GM12878 (cell line): ENCODE data around the gene TCERG1L. TPM values are rescaled to one million over a fixed set of nuclear protein-coding genes. Genes with fewer than 3 reads are reported as not detected.

Experiments used
- ATAC-seq: fragments of 200-7000 bp; cut with Tn5 transposase; 3 replicates; pipeline ENCODE4 v1.9.1; 2020; ENCODE audit warnings: mild to moderate bottlenecking, moderate library complexity
- BruUV-seq: library from RNA; stranded (reverse); fragments of 400-500 nt; replicated peaks from 2 replicates; lab custom pipeline; 2021; lab: Mats Ljungman, UMichigan
- CTCF ChIA-PET: fragments of 300-600 bp; sonication (Branson Sonifier 250); formaldehyde crosslinking; extraction: SDS; loops from one replicate; lab custom pipeline; 2021; ENCODE audit warnings: inconsistent platforms; lab: Yijun Ruan, JAX
- POLR2A ChIA-PET: fragments of 350-600 bp; formaldehyde crosslinking; extraction: SDS; loops from one replicate; lab custom pipeline; 2021; ENCODE audit warnings: inconsistent platforms; lab: Charles Lee
- RAD21 ChIA-PET: fragments of 300-600 bp; sonication (Branson Sonifier 250); formaldehyde crosslinking; loops from one replicate; lab custom pipeline; 2023; ENCODE audit warnings: antibody characterized with exemption; ENCODE audit not compliant: unreplicated experiment; lab: Charles Lee
- SMC1A ChIA-PET: fragments of 300-600 bp; sonication (Branson Sonifier 250); formaldehyde crosslinking; loops from one replicate; lab custom pipeline; 2023; ENCODE audit not compliant: unreplicated experiment, uncharacterized antibody; lab: Charles Lee
- DNase-seq: peaks from one replicate; pipeline ENCODE4 v3.0.0-alpha.2; 2011; ENCODE audit warnings: low read depth, low spot score
- FAIRE-seq: peaks from 3 replicates; lab custom pipeline; 2011; peaks lifted over from hg19 to GRCh38; lab: Jason Lieb, UNC
- H2AFZ ChIP-seq: 2 replicates; pipeline ENCODE4 v1.6.0; 2011; ENCODE audit warnings: low read depth, low read length, control low read depth; ENCODE audit not compliant: control insufficient read depth
- H3K27ac ChIP-seq: 2 replicates; pipeline ENCODE4 v1.5.1; 2011; ENCODE audit warnings: control low read depth; ENCODE audit not compliant: control insufficient read depth, insufficient read depth
- H3K27me3 ChIP-seq, 2 experiments: replicated peaks in 1 of 2; 2 replicates each; pipeline versions ENCODE4 v1.6.0 to v1.6.1; 2011; ENCODE audit warnings: low read length in 1 of 2; ENCODE audit not compliant: control insufficient read depth in 2 of 2, insufficient read depth in 2 of 2
- H3K36me3 ChIP-seq, 2 experiments: 2 replicates each; pipeline ENCODE4 v1.5.1; 2011; ENCODE audit warnings: low read length in 1 of 2; ENCODE audit not compliant: control insufficient read depth in 2 of 2, insufficient read depth in 2 of 2
- H3K4me1 ChIP-seq: 2 replicates; pipeline ENCODE4 v1.6.1; 2011; ENCODE audit warnings: mild to moderate bottlenecking, low read length, moderate library complexity, mixed read lengths; ENCODE audit not compliant: control insufficient read depth, insufficient read depth
- H3K4me2 ChIP-seq: 2 replicates; pipeline ENCODE4 v1.6.0; 2011; ENCODE audit warnings: control low read depth; ENCODE audit not compliant: control insufficient read depth, insufficient read depth
- H3K4me3 ChIP-seq: fragments of 200-600 bp; sonication (generic); 2 replicates; pipeline ENCODE4 v1.5.1; 2016
- H3K79me2 ChIP-seq: 2 replicates; pipeline ENCODE4 v1.6.0; 2011; ENCODE audit warnings: low read length; ENCODE audit not compliant: control insufficient read depth, insufficient read depth
- H3K9ac ChIP-seq: 2 replicates; pipeline ENCODE4 v1.8.0; 2011; ENCODE audit warnings: low read length, control low read depth, mixed read lengths; ENCODE audit not compliant: control insufficient read depth, insufficient read depth
- H3K9me3 ChIP-seq: replicated peaks from 3 replicates; pipeline ENCODE4 v1.5.1; 2011; ENCODE audit warnings: mild to moderate bottlenecking, low read length; ENCODE audit not compliant: control insufficient read depth, insufficient read depth
- H4K20me1 ChIP-seq: 2 replicates; pipeline ENCODE4 v1.6.0; 2011; ENCODE audit not compliant: control insufficient read depth, insufficient read depth
- CBX5 ChIP-seq: sonication (generic); IDR thresholded peaks from 2 replicates; pipeline ENCODE4 v1.6.1; 2016; ENCODE audit warnings: low read depth, moderate library complexity, mild to moderate bottlenecking, inconsistent platforms
- FOXK2 ChIP-seq: fragments of 450-650 bp; IDR thresholded peaks from 2 replicates; pipeline ENCODE4 v1.6.1; 2017; ENCODE audit warnings: mild to moderate bottlenecking, moderate library complexity
- KDM1A ChIP-seq: fragments of 200-600 bp; sonication (generic); IDR thresholded peaks from 2 replicates; pipeline ENCODE4 v1.6.1; 2016; ENCODE audit warnings: borderline replicate concordance
- MEF2A ChIP-seq: IDR thresholded peaks from 2 replicates; pipeline ENCODE4 v1.6.1; 2011; ENCODE audit warnings: low read depth, mild to moderate bottlenecking, low read length, moderate library complexity; ENCODE audit not compliant: insufficient read depth
- POLR2A ChIP-seq: IDR thresholded peaks from 2 replicates; pipeline ENCODE4 v1.6.1; 2011; ENCODE audit warnings: low read depth, mild to moderate bottlenecking, low read length
- TARDBP ChIP-seq: IDR thresholded peaks from 2 replicates; pipeline ENCODE4 v1.6.1; 2016; ENCODE audit warnings: borderline replicate concordance
- whole genome bisulfite sequencing: methylation state at CpG from one replicate; pipeline ENCODE4 v1.1.6; 2016; ENCODE audit warnings: low lambda C conversion rate; ENCODE audit not compliant: insufficient replicate concordance, insufficient coverage; ENCODE audit errors: missing lambda C conversion rate; 5-methylcytosine and 5-hydroxymethylcytosine counted together
- in situ Hi-C: fragments of 300-500 bp; cut with MboI; formaldehyde crosslinking; loops from 9 replicates; pipeline ENCODE4 v1.14.3; 2018; ENCODE audit warnings: mixed read lengths
- intact Hi-C: fragments of 100-400 bp; cut with micrococcal nuclease; formaldehyde crosslinking; loops from one replicate; pipeline ENCODE4 v1.14.2; 2022; ENCODE audit not compliant: unreplicated experiment
- polyA plus RNA-seq, 11 experiments: library from polyadenylated mRNA; depleted of rRNA in 4 of 11; unstranded in 6 of 11; stranded (reverse) in 5 of 11; fragments of >200 nt; fragmentation: Nextera tagmentation in 4 of 11; fragmentation: Illumina TruSeq in 1 of 11; extraction: Ambion mirVana in 4 of 11; extraction: Trizol in 1 of 11; gene quantifications; 1 replicate in 1 of 11; 2 replicates in 10 of 11; pipeline versions ENCODE4 v1.2.1 to v1.2.3, GENCODE V29; 2011 to 2016; ENCODE audit warnings: inconsistent platforms in 2 of 11, missing spikeins in 2 of 11, low read depth in 1 of 11
- total RNA-seq, 4 experiments: library from RNA; depleted of rRNA in 3 of 4; stranded (reverse); fragments of >200 nt in 3 of 4; fragmentation: Illumina TruSeq in 1 of 4; extraction: Trizol in 1 of 4; gene quantifications; 2 replicates each; pipeline versions ENCODE4 v1.2.1 to v1.2.3, GENCODE V29; 2013 to 2021
- TF ChIP-seq, protein P1 (sequence below): fragments of 150-350 bp; IDR thresholded peaks from 2 replicates; pipeline ENCODE4 v1.6.1; 2016; ENCODE audit warnings: low read depth, low read length
- TF ChIP-seq, protein P2 (sequence below): fragments of 450-650 bp; IDR thresholded peaks from 2 replicates; pipeline ENCODE4 v1.6.1; 2016; ENCODE audit warnings: mild to moderate bottlenecking
- TF ChIP-seq, protein P3 (sequence below): fragments of 450-650 bp; IDR thresholded peaks from 2 replicates; pipeline ENCODE4 v1.6.1; 2017; ENCODE audit warnings: mild to moderate bottlenecking
- TF ChIP-seq, protein P4 (sequence below): fragments of 150-350 bp; IDR thresholded peaks from 2 replicates; pipeline ENCODE4 v1.6.1; 2014; ENCODE audit warnings: mild to moderate bottlenecking, low read depth, low read length
- TF ChIP-seq, protein P5 (sequence below): IDR thresholded peaks from 2 replicates; pipeline ENCODE4 v1.6.1; 2012; ENCODE audit warnings: low read depth, low read length, improper control_type of control experiment
- TF ChIP-seq, protein P6 (sequence below): fragments of 450-650 bp; IDR thresholded peaks from 2 replicates; pipeline ENCODE4 v1.6.1; 2014; ENCODE audit warnings: mild to moderate bottlenecking

TCERG1L gene
- total and polyA plus RNA-seq, 10 of the 15 experiments (the other 5 are each of a cell fraction or from before 2014, with no cell fraction given), result not detected

DNA sequence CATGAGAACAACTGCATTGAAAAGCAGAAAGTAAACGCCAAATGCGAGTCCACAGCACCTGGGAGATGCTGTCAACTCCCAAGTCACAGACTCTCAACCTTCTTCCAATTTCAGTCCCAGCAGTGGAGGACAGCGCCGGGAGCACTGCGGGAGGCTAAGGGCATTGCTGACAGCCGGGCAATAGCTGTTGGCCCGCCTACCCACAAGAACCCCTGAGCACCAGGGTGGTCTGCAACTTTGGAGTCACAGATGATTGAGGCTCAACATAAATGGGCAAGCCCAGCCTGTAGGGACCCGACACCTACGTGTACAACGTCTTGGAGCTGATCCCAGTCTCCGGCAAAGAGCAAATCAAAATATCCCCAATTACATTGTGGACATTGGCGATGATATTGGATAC lies 262.9 kb downstream of the TCERG1L start:
- Histone ChIP-seq H3K4me2 (no peak overlapping the region), H2AFZ (no peak overlapping the region), H3K9me3 (no peaks in the 10 kb centered on the region; the same call in 2 of the 3 replicates), H3K27ac (no peak overlapping the region), H3K9ac (no peak overlapping the region), H3K79me2 (no peaks in the 10 kb centered on the region), H3K36me3 (no peaks in the 10 kb centered on the region), H4K20me1 (no peaks in the 10 kb centered on the region), H3K4me3 (no peak overlapping the region), H3K27me3 (no peaks in the 10 kb centered on the region), H3K4me1 (no peaks in the 10 kb centered on the region)
- ChIA-PET POLR2A (no interaction called here), RAD21 (no interaction called here), CTCF (no interaction called here), SMC1A (no interaction called here)
- TF ChIP-seq, protein P1, sequence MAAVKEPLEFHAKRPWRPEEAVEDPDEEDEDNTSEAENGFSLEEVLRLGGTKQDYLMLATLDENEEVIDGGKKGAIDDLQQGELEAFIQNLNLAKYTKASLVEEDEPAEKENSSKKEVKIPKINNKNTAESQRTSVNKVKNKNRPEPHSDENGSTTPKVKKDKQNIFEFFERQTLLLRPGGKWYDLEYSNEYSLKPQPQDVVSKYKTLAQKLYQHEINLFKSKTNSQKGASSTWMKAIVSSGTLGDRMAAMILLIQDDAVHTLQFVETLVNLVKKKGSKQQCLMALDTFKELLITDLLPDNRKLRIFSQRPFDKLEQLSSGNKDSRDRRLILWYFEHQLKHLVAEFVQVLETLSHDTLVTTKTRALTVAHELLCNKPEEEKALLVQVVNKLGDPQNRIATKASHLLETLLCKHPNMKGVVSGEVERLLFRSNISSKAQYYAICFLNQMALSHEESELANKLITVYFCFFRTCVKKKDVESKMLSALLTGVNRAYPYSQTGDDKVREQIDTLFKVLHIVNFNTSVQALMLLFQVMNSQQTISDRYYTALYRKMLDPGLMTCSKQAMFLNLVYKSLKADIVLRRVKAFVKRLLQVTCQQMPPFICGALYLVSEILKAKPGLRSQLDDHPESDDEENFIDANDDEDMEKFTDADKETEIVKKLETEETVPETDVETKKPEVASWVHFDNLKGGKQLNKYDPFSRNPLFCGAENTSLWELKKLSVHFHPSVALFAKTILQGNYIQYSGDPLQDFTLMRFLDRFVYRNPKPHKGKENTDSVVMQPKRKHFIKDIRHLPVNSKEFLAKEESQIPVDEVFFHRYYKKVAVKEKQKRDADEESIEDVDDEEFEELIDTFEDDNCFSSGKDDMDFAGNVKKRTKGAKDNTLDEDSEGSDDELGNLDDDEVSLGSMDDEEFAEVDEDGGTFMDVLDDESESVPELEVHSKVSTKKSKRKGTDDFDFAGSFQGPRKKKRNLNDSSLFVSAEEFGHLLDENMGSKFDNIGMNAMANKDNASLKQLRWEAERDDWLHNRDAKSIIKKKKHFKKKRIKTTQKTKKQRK, result no peak
- no peak for TF ChIP-seq MEF2A
- no peak for TF ChIP-seq CBX5
- TF ChIP-seq, protein P2, sequence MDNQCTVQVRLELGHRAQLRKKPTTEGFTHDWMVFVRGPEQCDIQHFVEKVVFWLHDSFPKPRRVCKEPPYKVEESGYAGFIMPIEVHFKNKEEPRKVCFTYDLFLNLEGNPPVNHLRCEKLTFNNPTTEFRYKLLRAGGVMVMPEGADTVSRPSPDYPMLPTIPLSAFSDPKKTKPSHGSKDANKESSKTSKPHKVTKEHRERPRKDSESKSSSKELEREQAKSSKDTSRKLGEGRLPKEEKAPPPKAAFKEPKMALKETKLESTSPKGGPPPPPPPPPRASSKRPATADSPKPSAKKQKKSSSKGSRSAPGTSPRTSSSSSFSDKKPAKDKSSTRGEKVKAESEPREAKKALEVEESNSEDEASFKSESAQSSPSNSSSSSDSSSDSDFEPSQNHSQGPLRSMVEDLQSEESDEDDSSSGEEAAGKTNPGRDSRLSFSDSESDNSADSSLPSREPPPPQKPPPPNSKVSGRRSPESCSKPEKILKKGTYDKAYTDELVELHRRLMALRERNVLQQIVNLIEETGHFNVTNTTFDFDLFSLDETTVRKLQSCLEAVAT, result no peak
- TF ChIP-seq, protein P3, sequence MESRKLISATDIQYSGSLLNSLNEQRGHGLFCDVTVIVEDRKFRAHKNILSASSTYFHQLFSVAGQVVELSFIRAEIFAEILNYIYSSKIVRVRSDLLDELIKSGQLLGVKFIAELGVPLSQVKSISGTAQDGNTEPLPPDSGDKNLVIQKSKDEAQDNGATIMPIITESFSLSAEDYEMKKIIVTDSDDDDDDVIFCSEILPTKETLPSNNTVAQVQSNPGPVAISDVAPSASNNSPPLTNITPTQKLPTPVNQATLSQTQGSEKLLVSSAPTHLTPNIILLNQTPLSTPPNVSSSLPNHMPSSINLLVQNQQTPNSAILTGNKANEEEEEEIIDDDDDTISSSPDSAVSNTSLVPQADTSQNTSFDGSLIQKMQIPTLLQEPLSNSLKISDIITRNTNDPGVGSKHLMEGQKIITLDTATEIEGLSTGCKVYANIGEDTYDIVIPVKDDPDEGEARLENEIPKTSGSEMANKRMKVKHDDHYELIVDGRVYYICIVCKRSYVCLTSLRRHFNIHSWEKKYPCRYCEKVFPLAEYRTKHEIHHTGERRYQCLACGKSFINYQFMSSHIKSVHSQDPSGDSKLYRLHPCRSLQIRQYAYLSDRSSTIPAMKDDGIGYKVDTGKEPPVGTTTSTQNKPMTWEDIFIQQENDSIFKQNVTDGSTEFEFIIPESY, result no peak
- no peak for TF ChIP-seq POLR2A
- TF ChIP-seq, protein P4, sequence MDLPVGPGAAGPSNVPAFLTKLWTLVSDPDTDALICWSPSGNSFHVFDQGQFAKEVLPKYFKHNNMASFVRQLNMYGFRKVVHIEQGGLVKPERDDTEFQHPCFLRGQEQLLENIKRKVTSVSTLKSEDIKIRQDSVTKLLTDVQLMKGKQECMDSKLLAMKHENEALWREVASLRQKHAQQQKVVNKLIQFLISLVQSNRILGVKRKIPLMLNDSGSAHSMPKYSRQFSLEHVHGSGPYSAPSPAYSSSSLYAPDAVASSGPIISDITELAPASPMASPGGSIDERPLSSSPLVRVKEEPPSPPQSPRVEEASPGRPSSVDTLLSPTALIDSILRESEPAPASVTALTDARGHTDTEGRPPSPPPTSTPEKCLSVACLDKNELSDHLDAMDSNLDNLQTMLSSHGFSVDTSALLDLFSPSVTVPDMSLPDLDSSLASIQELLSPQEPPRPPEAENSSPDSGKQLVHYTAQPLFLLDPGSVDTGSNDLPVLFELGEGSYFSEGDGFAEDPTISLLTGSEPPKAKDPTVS, result no peak
- TF ChIP-seq, protein P5, sequence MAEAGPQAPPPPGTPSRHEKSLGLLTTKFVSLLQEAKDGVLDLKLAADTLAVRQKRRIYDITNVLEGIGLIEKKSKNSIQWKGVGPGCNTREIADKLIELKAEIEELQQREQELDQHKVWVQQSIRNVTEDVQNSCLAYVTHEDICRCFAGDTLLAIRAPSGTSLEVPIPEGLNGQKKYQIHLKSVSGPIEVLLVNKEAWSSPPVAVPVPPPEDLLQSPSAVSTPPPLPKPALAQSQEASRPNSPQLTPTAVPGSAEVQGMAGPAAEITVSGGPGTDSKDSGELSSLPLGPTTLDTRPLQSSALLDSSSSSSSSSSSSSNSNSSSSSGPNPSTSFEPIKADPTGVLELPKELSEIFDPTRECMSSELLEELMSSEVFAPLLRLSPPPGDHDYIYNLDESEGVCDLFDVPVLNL, result no peak
- TF ChIP-seq KDM1A, result no peak
- no peak for TF ChIP-seq TARDBP
- TF ChIP-seq, protein P6, sequence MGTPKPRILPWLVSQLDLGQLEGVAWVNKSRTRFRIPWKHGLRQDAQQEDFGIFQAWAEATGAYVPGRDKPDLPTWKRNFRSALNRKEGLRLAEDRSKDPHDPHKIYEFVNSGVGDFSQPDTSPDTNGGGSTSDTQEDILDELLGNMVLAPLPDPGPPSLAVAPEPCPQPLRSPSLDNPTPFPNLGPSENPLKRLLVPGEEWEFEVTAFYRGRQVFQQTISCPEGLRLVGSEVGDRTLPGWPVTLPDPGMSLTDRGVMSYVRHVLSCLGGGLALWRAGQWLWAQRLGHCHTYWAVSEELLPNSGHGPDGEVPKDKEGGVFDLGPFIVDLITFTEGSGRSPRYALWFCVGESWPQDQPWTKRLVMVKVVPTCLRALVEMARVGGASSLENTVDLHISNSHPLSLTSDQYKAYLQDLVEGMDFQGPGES, result no peak
- no peak for TF ChIP-seq FOXK2
- ATAC-seq (no peak), FAIRE-seq (no peak), DNase-seq (no peak)
- intact Hi-C loops, result no loop called here
- in situ Hi-C loops, result no loop called here
- BruUV-seq, result no TSS peak
- 29% methylated on average over 12 of the region's 12 CpGs for WGBS
